Activated T-cell treated with anti-CD3 and anti-CD28 coated beads, Interleukin-2, amount 50 U/mL, for 24 hours (primary cell): ENCODE results near the gene DPY19L3.

Source experiments
- DNase-seq: peaks from one replicate; pipeline ENCODE4 v3.0.0-alpha.2; 2020
- H3K27ac Mint-ChIP-seq: 2 replicates; pipeline ENCODE4 v1.8.0; 2020; ENCODE audit warnings: mild to moderate bottlenecking, mixed read lengths
- H3K27me3 Mint-ChIP-seq: 2 replicates; pipeline ENCODE4 v1.8.0; 2020; ENCODE audit warnings: mixed read lengths
- H3K36me3 Mint-ChIP-seq: 2 replicates; pipeline ENCODE4 v1.8.0; 2020; ENCODE audit warnings: low read depth, mixed read lengths
- H3K4me1 Mint-ChIP-seq: 2 replicates; pipeline ENCODE4 v1.8.0; 2020; ENCODE audit warnings: low read depth, mixed read lengths
- H3K4me3 Mint-ChIP-seq: 2 replicates; pipeline ENCODE4 v1.8.0; 2020; ENCODE audit warnings: mild to moderate bottlenecking, moderate library complexity, mixed read lengths
- H3K9me3 Mint-ChIP-seq: 2 replicates; pipeline ENCODE4 v1.8.0; 2020; ENCODE audit warnings: mixed read lengths

Gene DPY19L3

GRCh38 chr19:32448026-32448425 lies 42.5 kb downstream of the DPY19L3 start:
- no peak overlapping the region for H3K27ac Mint-ChIP-seq
- no peaks in the 10 kb centered on the region for H3K9me3 Mint-ChIP-seq
- no peaks in the 10 kb centered on the region for H3K27me3 Mint-ChIP-seq
- no peak for DNase-seq
- H3K4me1 Mint-ChIP-seq, result peaks cover 9% of the 10 kb centered on the region
- no peak overlapping the region for H3K4me3 Mint-ChIP-seq
- peaks cover 14% of the 10 kb centered on the region for H3K36me3 Mint-ChIP-seq

GRCh38 chr19:32450217-32450616 lies 44.6 kb downstream of the DPY19L3 start:
- Mint-ChIP-seq H3K9me3 (no peaks in the 10 kb centered on the region), H3K36me3 (peaks cover 14% of the 10 kb centered on the region), H3K27ac (no peak overlapping the region), H3K27me3 (no peaks in the 10 kb centered on the region), H3K4me3 (no peak overlapping the region), H3K4me1 (peaks cover 9% of the 10 kb centered on the region)
- no peak for DNase-seq

- Mint-ChIP-seq H3K4me3 (no peak overlapping the region), H3K9me3 (no peaks in the 10 kb centered on the region), H3K36me3 (peaks cover 38% of the 10 kb centered on the region), H3K27ac (no peak overlapping the region), H3K4me1 (peaks cover 20% of the 10 kb centered on the region), H3K27me3 (no peaks in the 10 kb centered on the region)
- DNase-seq, result no peak
Observed at GRCh38 chr19:32453736-32454135, 48.2 kb downstream of the DPY19L3 start.

GRCh38 chr19:32456406-32456805 lies 50.8 kb downstream of the DPY19L3 start:
- no peaks in the 10 kb centered on the region for H3K9me3 Mint-ChIP-seq
- DNase-seq, result no peak
- H3K27ac Mint-ChIP-seq, result no peak overlapping the region
- H3K4me3 Mint-ChIP-seq, result no peak overlapping the region
- H3K4me1 Mint-ChIP-seq, result peaks cover 20% of the 10 kb centered on the region
- peaks cover 47% of the 10 kb centered on the region for H3K36me3 Mint-ChIP-seq
- no peaks in the 10 kb centered on the region for H3K27me3 Mint-ChIP-seq

- Mint-ChIP-seq H3K4me3 (no peak overlapping the region), H3K9me3 (no peaks in the 10 kb centered on the region), H3K4me1 (peaks cover 20% of the 10 kb centered on the region), H3K27me3 (no peaks in the 10 kb centered on the region), H3K27ac (no peak overlapping the region), H3K36me3 (peaks cover 48% of the 10 kb centered on the region)
- DNase-seq, result no peak
Observed at GRCh38 chr19:32457571-32458158, 52.1 kb downstream of the DPY19L3 start.

GRCh38 chr19:32458500-32459123 lies 53.0 kb downstream of the DPY19L3 start:
- Mint-ChIP-seq H3K4me3 (no peak overlapping the region), H3K4me1 (peaks cover 20% of the 10 kb centered on the region), H3K9me3 (no peaks in the 10 kb centered on the region), H3K36me3 (peaks cover 48% of the 10 kb centered on the region), H3K27ac (peak overlapping the region; percentile 40), H3K27me3 (no peaks in the 10 kb centered on the region)
- no peak for DNase-seq

- H3K27ac Mint-ChIP-seq, result peak overlapping the region; percentile 6
- DNase-seq, result no peak
- peaks cover 45% of the 10 kb centered on the region for H3K36me3 Mint-ChIP-seq
- H3K27me3 Mint-ChIP-seq, result no peaks in the 10 kb centered on the region
- H3K9me3 Mint-ChIP-seq, result no peaks in the 10 kb centered on the region
- H3K4me3 Mint-ChIP-seq, result no peak overlapping the region
- H3K4me1 Mint-ChIP-seq, result peaks cover 20% of the 10 kb centered on the region
Observed at GRCh38 chr19:32459204-32459865, 53.8 kb downstream of the DPY19L3 start.

- Mint-ChIP-seq H3K36me3 (peaks cover 42% of the 10 kb centered on the region), H3K4me3 (no peak overlapping the region), H3K27ac (no peak overlapping the region), H3K4me1 (peaks cover 20% of the 10 kb centered on the region), H3K27me3 (no peaks in the 10 kb centered on the region), H3K9me3 (no peaks in the 10 kb centered on the region)
- no peak for DNase-seq
Observed at GRCh38 chr19:32460476-32460875, 54.9 kb downstream of the DPY19L3 start.

GRCh38 chr19:32464279-32464678 lies 58.7 kb downstream of the DPY19L3 start:
- no peak overlapping the region for H3K27ac Mint-ChIP-seq
- H3K4me3 Mint-ChIP-seq, result no peak overlapping the region
- peaks cover 25% of the 10 kb centered on the region for H3K36me3 Mint-ChIP-seq
- H3K9me3 Mint-ChIP-seq, result no peaks in the 10 kb centered on the region
- DNase-seq, result no peak
- no peaks in the 10 kb centered on the region for H3K27me3 Mint-ChIP-seq
- H3K4me1 Mint-ChIP-seq, result peaks cover 4% of the 10 kb centered on the region

GRCh38 chr19:32465176-32465575 lies 59.6 kb downstream of the DPY19L3 start:
- H3K27ac Mint-ChIP-seq, result no peak overlapping the region
- no peaks in the 10 kb centered on the region for H3K9me3 Mint-ChIP-seq
- peaks cover 26% of the 10 kb centered on the region for H3K36me3 Mint-ChIP-seq
- no peaks in the 10 kb centered on the region for H3K4me1 Mint-ChIP-seq
- H3K4me3 Mint-ChIP-seq, result no peak overlapping the region
- DNase-seq, result no peak
- H3K27me3 Mint-ChIP-seq, result no peaks in the 10 kb centered on the region

- Mint-ChIP-seq H3K9me3 (no peaks in the 10 kb centered on the region), H3K27me3 (no peaks in the 10 kb centered on the region), H3K4me3 (no peak overlapping the region), H3K4me1 (no peaks in the 10 kb centered on the region), H3K36me3 (peaks cover 38% of the 10 kb centered on the region), H3K27ac (no peak overlapping the region)
- no peak for DNase-seq
Observed at GRCh38 chr19:32469795-32470194, 64.2 kb downstream of the DPY19L3 start.

- H3K27ac Mint-ChIP-seq, result no peak overlapping the region
Observed at GRCh38 chr19:32471095-32471494, 65.5 kb downstream of the DPY19L3 start.

GRCh38 chr19:32471811-32472210 lies 66.2 kb downstream of the DPY19L3 start:
- no peaks in the 10 kb centered on the region for H3K9me3 Mint-ChIP-seq

More at GRCh38 chr19:32471095-32471494, 65.5 kb downstream of the DPY19L3 start:
- Mint-ChIP-seq H3K36me3 (peaks cover 44% of the 10 kb centered on the region), H3K9me3 (no peaks in the 10 kb centered on the region), H3K27me3 (no peaks in the 10 kb centered on the region), H3K4me3 (no peak overlapping the region), H3K4me1 (no peaks in the 10 kb centered on the region)
- no peak for DNase-seq

GRCh38 chr19:32475141-32476031 lies 69.8 kb downstream of the DPY19L3 start:
- H3K27me3 Mint-ChIP-seq, result no peaks in the 10 kb centered on the region
- H3K4me3 Mint-ChIP-seq, result no peak overlapping the region
- H3K36me3 Mint-ChIP-seq, result peaks cover 51% of the 10 kb centered on the region
- no peak for DNase-seq
- no peaks in the 10 kb centered on the region for H3K4me1 Mint-ChIP-seq
- H3K27ac Mint-ChIP-seq, result no peak overlapping the region
- H3K9me3 Mint-ChIP-seq, result no peaks in the 10 kb centered on the region

More at GRCh38 chr19:32471811-32472210, 66.2 kb downstream of the DPY19L3 start:
- Mint-ChIP-seq H3K27ac (no peak overlapping the region), H3K4me1 (no peaks in the 10 kb centered on the region), H3K27me3 (no peaks in the 10 kb centered on the region), H3K36me3 (peaks cover 44% of the 10 kb centered on the region), H3K4me3 (no peak overlapping the region)
- DNase-seq, result no peak
